Body of pancreas (tissue), 4 donors: Measurements from ENCODE around the gene CYTH3.

Experiments used
- POLR2A ChIP-seq, 3 donors: fragments of 450-650 bp; IDR thresholded peaks; one replicate each; pipeline ENCODE4 v1.6.1; 2016; ENCODE audit warnings: antibody characterized with exemption in 3 of 3, mild to moderate bottlenecking in 2 of 3
- TF ChIP-seq, protein P1 (sequence below), 7 experiments: fragments of 450-650 bp in 4 of 7; fragments of 200-600 bp in 3 of 7; sonication (generic) in 3 of 7; IDR thresholded peaks; one replicate each; pipeline ENCODE4 v1.5.1; 2016 to 2019; ENCODE audit warnings: antibody characterized with exemption in 7 of 7

DNA sequence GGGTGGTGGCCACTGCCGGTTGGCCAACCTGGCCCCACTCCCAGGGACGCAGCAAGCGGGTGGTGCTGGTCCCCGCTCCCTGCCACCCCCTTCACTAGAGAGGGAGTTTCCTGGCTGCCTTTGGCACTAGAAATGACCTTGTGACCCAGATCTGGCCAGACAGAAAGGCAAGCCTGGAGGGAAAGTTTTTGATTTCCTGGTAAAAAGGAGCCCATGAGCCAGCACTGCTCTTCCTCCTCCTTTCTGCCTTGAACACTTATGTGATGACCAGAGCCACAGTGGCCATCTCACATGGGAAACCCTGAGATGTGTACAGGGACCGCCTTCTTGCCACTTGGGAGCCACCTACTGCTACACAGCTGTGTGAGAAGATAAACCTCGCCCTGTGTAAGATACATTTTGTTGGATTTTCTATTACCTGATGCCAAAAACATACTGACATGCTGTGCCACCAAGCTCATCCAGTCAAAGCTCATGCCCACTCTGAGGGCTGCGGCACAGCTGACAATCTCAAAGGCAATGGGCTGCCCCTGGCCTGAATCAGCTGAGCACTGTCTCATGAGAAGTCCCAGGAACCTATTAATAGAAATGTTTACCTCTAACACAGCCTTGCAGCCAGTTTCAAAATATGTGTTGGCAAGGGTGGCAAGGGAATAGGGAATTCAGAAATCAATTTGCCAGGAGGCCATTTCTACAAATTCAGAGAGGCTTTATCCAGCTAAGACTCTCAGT, 94.0 kb downstream of the CYTH3 start:
- TF ChIP-seq, protein P1, sequence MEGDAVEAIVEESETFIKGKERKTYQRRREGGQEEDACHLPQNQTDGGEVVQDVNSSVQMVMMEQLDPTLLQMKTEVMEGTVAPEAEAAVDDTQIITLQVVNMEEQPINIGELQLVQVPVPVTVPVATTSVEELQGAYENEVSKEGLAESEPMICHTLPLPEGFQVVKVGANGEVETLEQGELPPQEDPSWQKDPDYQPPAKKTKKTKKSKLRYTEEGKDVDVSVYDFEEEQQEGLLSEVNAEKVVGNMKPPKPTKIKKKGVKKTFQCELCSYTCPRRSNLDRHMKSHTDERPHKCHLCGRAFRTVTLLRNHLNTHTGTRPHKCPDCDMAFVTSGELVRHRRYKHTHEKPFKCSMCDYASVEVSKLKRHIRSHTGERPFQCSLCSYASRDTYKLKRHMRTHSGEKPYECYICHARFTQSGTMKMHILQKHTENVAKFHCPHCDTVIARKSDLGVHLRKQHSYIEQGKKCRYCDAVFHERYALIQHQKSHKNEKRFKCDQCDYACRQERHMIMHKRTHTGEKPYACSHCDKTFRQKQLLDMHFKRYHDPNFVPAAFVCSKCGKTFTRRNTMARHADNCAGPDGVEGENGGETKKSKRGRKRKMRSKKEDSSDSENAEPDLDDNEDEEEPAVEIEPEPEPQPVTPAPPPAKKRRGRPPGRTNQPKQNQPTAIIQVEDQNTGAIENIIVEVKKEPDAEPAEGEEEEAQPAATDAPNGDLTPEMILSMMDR (IDR thresholded peaks at IDR 0.05), result no peak
- no peak for TF ChIP-seq POLR2A (IDR thresholded peaks at IDR 0.05)
